HCT116 (cell line): ENCODE measurements around the gene OXT. TPM values are rescaled to one million over a fixed set of nuclear protein-coding genes. Genes with fewer than 3 reads are reported as not detected.

Experiments used
- ATAC-seq: fragments of 200-7000 bp; cut with Tn5 transposase; 2 replicates; pipeline ENCODE4 v1.9.1; 2020; ENCODE audit warnings: mild to moderate bottlenecking, moderate library complexity
- BruUV-seq: library from RNA; stranded (reverse); fragments of 400-500 nt; replicated peaks from 2 replicates; lab custom pipeline; 2021; lab: Mats Ljungman, UMichigan
- CTCF ChIA-PET: fragments of 300-600 bp; sonication (Branson Sonifier 250); formaldehyde crosslinking; loops from one replicate; lab custom pipeline; 2021; ENCODE audit warnings: antibody characterized with exemption; lab: Charles Lee
- POLR2A ChIA-PET: fragments of 300-600, 350-600 bp; sonication (Branson Sonifier 250); formaldehyde crosslinking; loops from one replicate; lab custom pipeline; 2021; ENCODE audit warnings: antibody characterized with exemption; lab: Charles Lee
- RAD21 ChIA-PET, 2 experiments: fragments of 300-600 bp; sonication (Branson Sonifier 250); formaldehyde crosslinking; loops; one replicate each; lab custom pipeline; 2023; ENCODE audit warnings: low total read pairs in 2 of 2; ENCODE audit not compliant: uncharacterized antibody in 2 of 2, unreplicated experiment in 2 of 2, low non-redundant PET in 1 of 2; lab: Charles Lee
- DNase-seq: peaks from one replicate; pipeline ENCODE4 v3.0.0-alpha.2; 2010; ENCODE audit warnings: low read depth, low spot score
- H2AFZ ChIP-seq: fragments of 200-600 bp; shearing (Covaris generic), sonication (generic); 2 replicates; pipeline ENCODE4 v1.6.1; 2017; ENCODE audit warnings: low read depth, mixed run types, mixed read lengths, antibody characterized with exemption, low read length; ENCODE audit not compliant: poor library complexity, severe bottlenecking
- H3K27ac ChIP-seq: 2 replicates; pipeline ENCODE4 v1.5.1; 2012; ENCODE audit warnings: low read depth, low read length
- H3K27me3 ChIP-seq: fragments of 200-600 bp; sonication (generic); 2 replicates; pipeline ENCODE4 v1.6.1; 2016; ENCODE audit warnings: mixed run types, low read length, mixed read lengths; ENCODE audit not compliant: insufficient read depth
- H3K36me3 ChIP-seq, 2 experiments: fragments of 200-500 bp in 1 of 2; fragments of 200-600 bp in 1 of 2; sonication (Bioruptor generic) in 1 of 2; sonication (generic) in 1 of 2; 2 replicates each; pipeline versions ENCODE4 v1.5.1 to v1.6.1; 2014 to 2016; ENCODE audit warnings: low read length in 2 of 2, inconsistent platforms in 1 of 2, mixed read lengths in 1 of 2, mixed run types in 1 of 2; ENCODE audit not compliant: insufficient read depth in 2 of 2, control insufficient read depth in 1 of 2
- H3K4me1 ChIP-seq, 2 experiments: fragments of 200-600 bp in 1 of 2; sonication (generic) in 1 of 2; 2 replicates each; pipeline versions ENCODE4 v1.5.1 to v1.6.1; 2012 to 2017; ENCODE audit warnings: low read length in 2 of 2, inconsistent platforms in 1 of 2, mild to moderate bottlenecking in 1 of 2, mixed read lengths in 1 of 2, mixed run types in 1 of 2, moderate library complexity in 1 of 2; ENCODE audit not compliant: insufficient read depth in 2 of 2, control insufficient read depth in 1 of 2
- H3K4me2 ChIP-seq: fragments of 200-600 bp; sonication (generic); 2 replicates; pipeline ENCODE4 v1.6.1; 2017; ENCODE audit warnings: mixed run types, low read length, mixed read lengths
- H3K4me3 ChIP-seq, 2 experiments: fragments of 200-600 bp in 1 of 2; sonication (generic) in 1 of 2; replicated peaks in 1 of 2; 2 replicates each; pipeline ENCODE4 v1.5.1; 2011 to 2016; ENCODE audit warnings: low read length in 2 of 2, control low read depth in 1 of 2, low read depth in 1 of 2, mild to moderate bottlenecking in 1 of 2, mixed read lengths in 1 of 2, mixed run types in 1 of 2
- H3K79me2 ChIP-seq: fragments of 200-600 bp; sonication (generic); 2 replicates; pipeline ENCODE4 v1.6.1; 2017; ENCODE audit warnings: mild to moderate bottlenecking, mixed run types, low read length, moderate library complexity, mixed read lengths; ENCODE audit not compliant: insufficient read depth
- H3K9ac ChIP-seq: fragments of 200-600 bp; sonication (generic); 2 replicates; pipeline ENCODE4 v1.6.1; 2016; ENCODE audit warnings: low read length, mixed read lengths
- H3K9me2 ChIP-seq: fragments of 200-600 bp; sonication (generic), shearing (Covaris generic); 2 replicates; pipeline ENCODE4 v1.6.1; 2017; ENCODE audit warnings: mixed run types, mild to moderate bottlenecking, moderate library complexity; ENCODE audit not compliant: insufficient read depth
- H3K9me3 ChIP-seq, 2 experiments: fragments of 200-500 bp in 1 of 2; fragments of 200-600 bp in 1 of 2; sonication (Bioruptor generic) in 1 of 2; sonication (generic) in 1 of 2; 2 replicates each; pipeline ENCODE4 v1.6.1; 2014 to 2017; ENCODE audit warnings: low read length in 2 of 2, mixed read lengths in 2 of 2, inconsistent platforms in 1 of 2, low read depth in 1 of 2, mild to moderate bottlenecking in 1 of 2, mixed run types in 1 of 2, moderate library complexity in 1 of 2; ENCODE audit not compliant: control insufficient read depth in 1 of 2, insufficient read depth in 1 of 2
- H4K20me1 ChIP-seq: fragments of 200-600 bp; sonication (generic), shearing (Covaris generic); 2 replicates; pipeline ENCODE4 v1.6.1; 2017; ENCODE audit warnings: mixed run types, mild to moderate bottlenecking, moderate library complexity; ENCODE audit not compliant: insufficient read depth
- CBX3 ChIP-seq: IDR thresholded peaks from 2 replicates; pipeline ENCODE4 v1.6.1; 2012; ENCODE audit warnings: low read depth
- CEBPB ChIP-seq: IDR thresholded peaks from 2 replicates; pipeline ENCODE4 v1.6.1; 2012; ENCODE audit warnings: low read depth
- ELF1 ChIP-seq: IDR thresholded peaks from 2 replicates; pipeline ENCODE4 v1.6.1; 2012; ENCODE audit warnings: low read depth, borderline replicate concordance
- EZH2 ChIP-seq: fragments of 200-600 bp; sonication (generic); IDR thresholded peaks from 2 replicates; pipeline ENCODE4 v1.6.1; 2017; ENCODE audit warnings: antibody characterized with exemption, mixed run types
- EZH2phosphoT487 ChIP-seq: fragments of 200-600 bp; IDR thresholded peaks from 2 replicates; pipeline ENCODE4 v1.6.1; 2018; ENCODE audit warnings: antibody characterized with exemption, borderline replicate concordance
- FOSL1 ChIP-seq: IDR thresholded peaks from 2 replicates; pipeline ENCODE4 v1.6.1; 2012; ENCODE audit warnings: low read depth
- JUND ChIP-seq: IDR thresholded peaks from 2 replicates; pipeline ENCODE4 v1.6.1; 2012
- POLR2A ChIP-seq: IDR thresholded peaks from 2 replicates; pipeline ENCODE4 v1.7.0; 2011; ENCODE audit warnings: borderline replicate concordance; ENCODE audit not compliant: insufficient read depth, insufficient read length; ENCODE audit errors: extremely low read depth
- POLR2AphosphoS5 ChIP-seq: IDR thresholded peaks from 2 replicates; pipeline ENCODE4 v1.6.1; 2011; ENCODE audit warnings: mild to moderate bottlenecking, low read depth, low read length, moderate library complexity
- SRF ChIP-seq: IDR thresholded peaks from 2 replicates; pipeline ENCODE4 v1.6.1; 2012; ENCODE audit warnings: low read depth
- TCF7L2 ChIP-seq: IDR thresholded peaks from 2 replicates; pipeline ENCODE4 v1.7.0; 2011; ENCODE audit warnings: borderline replicate concordance, inconsistent platforms; ENCODE audit not compliant: insufficient read depth, insufficient read length; ENCODE audit errors: extremely low read depth
- ZFX ChIP-seq: fragments of 450-650 bp; IDR thresholded peaks from 2 replicates; pipeline ENCODE4 v1.6.1; 2017
- ZNF274 ChIP-seq: fragments of 200-500 bp; sonication (Bioruptor generic); IDR thresholded peaks from 2 replicates; pipeline ENCODE4 v1.6.1; 2014; ENCODE audit warnings: mild to moderate bottlenecking, low read depth, low read length, inconsistent platforms
- intact Hi-C: fragments of 100-400 bp; cut with micrococcal nuclease; formaldehyde crosslinking; loops from 2 replicates; pipeline ENCODE4 v1.10.0; 2022
- total RNA-seq: library from RNA; stranded (reverse); gene quantifications from one replicate; pipeline ENCODE4 v1.2.1, GENCODE V29; 2021; ENCODE audit not compliant: unreplicated experiment
- TF ChIP-seq, protein P1 (sequence below): IDR thresholded peaks from 2 replicates; pipeline ENCODE4 v1.6.1; 2012
- TF ChIP-seq, protein P2 (sequence below): IDR thresholded peaks from 2 replicates; pipeline ENCODE4 v1.6.1; 2011; ENCODE audit warnings: mild to moderate bottlenecking, low read length, moderate library complexity; ENCODE audit not compliant: insufficient replicate concordance; ENCODE audit errors: extremely low read depth
- TF ChIP-seq, protein P3 (sequence below): IDR thresholded peaks from 2 replicates; pipeline ENCODE4 v1.6.1; 2012

The OXT gene
- total RNA-seq, 1 experiment from 2014 or later, result not detected

DNA sequence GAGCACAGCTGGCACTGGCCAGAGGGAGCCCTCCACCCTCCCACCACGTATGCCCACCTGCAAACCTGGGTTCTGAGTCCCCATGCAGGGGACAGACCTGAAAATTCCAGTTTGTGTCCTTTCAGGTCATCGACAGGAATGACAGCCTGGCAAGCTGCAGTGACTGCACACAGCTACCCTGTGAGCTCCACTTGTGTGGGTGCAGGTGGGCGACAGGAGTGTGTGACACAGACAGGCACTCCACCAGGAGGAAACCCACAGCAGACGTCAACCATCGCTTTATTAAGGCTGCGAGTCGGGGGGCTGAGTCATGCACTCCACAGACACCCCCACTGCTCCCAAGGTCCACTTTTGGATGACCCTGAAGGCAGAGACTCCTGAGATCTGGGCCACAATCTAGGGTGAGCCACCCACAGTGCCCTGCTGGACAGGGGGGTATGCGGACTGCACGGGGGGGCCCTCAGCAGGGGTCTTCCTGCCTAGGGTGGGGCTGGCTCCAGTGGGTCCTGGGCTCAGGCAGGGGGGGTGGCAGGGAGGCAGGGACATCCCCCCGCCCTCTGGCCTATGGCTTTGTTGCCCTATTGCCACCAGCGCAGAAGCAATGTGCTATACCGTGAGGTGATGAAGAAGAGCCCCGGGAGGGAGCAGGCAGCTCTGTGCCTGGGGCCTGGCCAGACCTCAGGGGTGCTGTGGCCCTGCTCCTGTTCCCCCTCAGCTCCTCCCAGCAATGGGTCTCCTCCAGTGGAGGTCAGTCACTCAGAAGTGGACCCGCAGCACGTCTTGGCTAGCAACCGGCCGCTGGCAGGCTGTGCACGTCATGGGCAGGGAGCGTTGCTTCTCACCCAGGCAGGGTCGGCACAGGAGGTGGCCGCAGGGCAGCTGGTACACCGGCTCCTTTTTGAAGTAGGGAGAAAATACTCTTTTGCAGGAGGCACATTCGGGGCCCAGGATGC lies 38.2 kb downstream of the OXT start:
- H4K20me1 ChIP-seq, result no peaks in the 10 kb centered on the region
- no peak for ATAC-seq
- TF ChIP-seq SRF (no peak), JUND (no peak), POLR2AphosphoS5 (no peak), TCF7L2 (no peak), ZFX (no peak), POLR2A (no peak), CEBPB (no peak), EZH2 (no peak), EZH2phosphoT487 (no peak), ZNF274 (no peak), CBX3 (no peak), FOSL1 (no peak), ELF1 (no peak)
- TF ChIP-seq, protein P1, sequence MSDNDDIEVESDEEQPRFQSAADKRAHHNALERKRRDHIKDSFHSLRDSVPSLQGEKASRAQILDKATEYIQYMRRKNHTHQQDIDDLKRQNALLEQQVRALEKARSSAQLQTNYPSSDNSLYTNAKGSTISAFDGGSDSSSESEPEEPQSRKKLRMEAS, result no peak
- TF ChIP-seq, protein P2, sequence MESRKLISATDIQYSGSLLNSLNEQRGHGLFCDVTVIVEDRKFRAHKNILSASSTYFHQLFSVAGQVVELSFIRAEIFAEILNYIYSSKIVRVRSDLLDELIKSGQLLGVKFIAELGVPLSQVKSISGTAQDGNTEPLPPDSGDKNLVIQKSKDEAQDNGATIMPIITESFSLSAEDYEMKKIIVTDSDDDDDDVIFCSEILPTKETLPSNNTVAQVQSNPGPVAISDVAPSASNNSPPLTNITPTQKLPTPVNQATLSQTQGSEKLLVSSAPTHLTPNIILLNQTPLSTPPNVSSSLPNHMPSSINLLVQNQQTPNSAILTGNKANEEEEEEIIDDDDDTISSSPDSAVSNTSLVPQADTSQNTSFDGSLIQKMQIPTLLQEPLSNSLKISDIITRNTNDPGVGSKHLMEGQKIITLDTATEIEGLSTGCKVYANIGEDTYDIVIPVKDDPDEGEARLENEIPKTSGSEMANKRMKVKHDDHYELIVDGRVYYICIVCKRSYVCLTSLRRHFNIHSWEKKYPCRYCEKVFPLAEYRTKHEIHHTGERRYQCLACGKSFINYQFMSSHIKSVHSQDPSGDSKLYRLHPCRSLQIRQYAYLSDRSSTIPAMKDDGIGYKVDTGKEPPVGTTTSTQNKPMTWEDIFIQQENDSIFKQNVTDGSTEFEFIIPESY, result no peak
- TF ChIP-seq, protein P3, sequence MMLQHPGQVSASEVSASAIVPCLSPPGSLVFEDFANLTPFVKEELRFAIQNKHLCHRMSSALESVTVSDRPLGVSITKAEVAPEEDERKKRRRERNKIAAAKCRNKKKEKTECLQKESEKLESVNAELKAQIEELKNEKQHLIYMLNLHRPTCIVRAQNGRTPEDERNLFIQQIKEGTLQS, result no peak
- TF ChIP-seq, all 23 proteins: peak for 0
- Histone ChIP-seq H3K27ac (no peak overlapping the region), H3K9me3 (no peaks in the 10 kb centered on the region), H3K9me2 (no peaks in the 10 kb centered on the region), H3K4me1 (no peaks in the 10 kb centered on the region), H2AFZ (no peak overlapping the region), H3K27me3 (no peaks in the 10 kb centered on the region), H3K9ac (no peak overlapping the region), H3K36me3 (no peaks in the 10 kb centered on the region; a peak in 1 of 4 replicates), H3K4me3 (no peak overlapping the region), H3K79me2 (no peaks in the 10 kb centered on the region), H3K4me2 (no peak overlapping the region)
- POLR2A ChIA-PET, result no interaction called here
- DNase-seq, result no peak
- RAD21 ChIA-PET, result no interaction called here
- intact Hi-C loops, result no loop called here
- CTCF ChIA-PET, result interaction anchor here (0.9 to 1.2 kb wide), 2 partner anchors 40 to 56 kb away, joined by 3 to 4 read pairs; no protein-coding TSS in a partner anchor
- no TSS peak for BruUV-seq
